K562 (cell line): ENCODE data around the gene AAK1. TPM values are rescaled to one million over a fixed set of nuclear protein-coding genes. Genes with fewer than 3 reads are reported as not detected.

Experiments used
- ARID3B ChIP-seq: fragments of 250-450 bp; sonication (Bioruptor Pico); IDR thresholded peaks from 2 replicates; pipeline ENCODE4 v1.4.0; 2020; ENCODE audit warnings: borderline replicate concordance
- ARNT ChIP-seq, 2 experiments: fragments of 450-650 bp; IDR thresholded peaks; 2 replicates each; pipeline ENCODE4 v1.6.1; 2016; ENCODE audit warnings: mild to moderate bottlenecking in 1 of 2
- CBFA2T2 ChIP-seq: fragments of 450-650 bp; conservative IDR thresholded peaks from 2 replicates; pipeline ENCODE4 v1.6.1; 2017; ENCODE audit warnings: mild to moderate bottlenecking
- CHD2 ChIP-seq: IDR thresholded peaks from 2 replicates; pipeline ENCODE4 v1.6.1; 2011; ENCODE audit warnings: low read depth, low read length
- FOXJ3 ChIP-seq: sonication (generic); formaldehyde crosslinking; IDR thresholded peaks from 2 replicates; pipeline ENCODE4 v1.4.0; 2020; ENCODE audit warnings: mild to moderate bottlenecking, missing genetic modification reagents
- MITF ChIP-seq: IDR thresholded peaks from 2 replicates; pipeline ENCODE4 v1.6.1; 2014; ENCODE audit warnings: antibody characterized with exemption
- NFIC ChIP-seq: fragments of 450-650 bp; IDR thresholded peaks from 2 replicates; pipeline ENCODE4 v1.6.1; 2017; ENCODE audit warnings: mild to moderate bottlenecking, inconsistent platforms
- SIN3A ChIP-seq, 2 experiments: fragments of 150-350 bp in 1 of 2; IDR thresholded peaks; 2 replicates each; pipeline ENCODE4 v1.6.1; 2011 to 2016; ENCODE audit warnings: borderline replicate concordance in 2 of 2, low read depth in 2 of 2, low read length in 2 of 2, mild to moderate bottlenecking in 2 of 2, moderate library complexity in 2 of 2; ENCODE audit not compliant: control insufficient read depth in 1 of 2
- SRSF9 ChIP-seq: fragments of 200-400 bp; formaldehyde crosslinking; IDR thresholded peaks from 2 replicates; pipeline ENCODE4 v1.6.1; 2017; ENCODE audit warnings: low read depth, low read length, borderline replicate concordance
- TFAM ChIP-seq: fragments of 250-450 bp; sonication (Bioruptor Pico); conservative IDR thresholded peaks from 2 replicates; pipeline ENCODE4 v1.5.0; 2021; ENCODE audit warnings: mild to moderate bottlenecking, moderate library complexity
- ZKSCAN3 ChIP-seq: fragments of 250-450 bp; sonication (Bioruptor Pico); IDR thresholded peaks from 2 replicates; pipeline ENCODE4 v1.4.0; 2020
- ZNF609 ChIP-seq: sonication (generic); formaldehyde crosslinking; IDR thresholded peaks from 2 replicates; pipeline ENCODE4 v1.8.1; 2023; ENCODE audit warnings: missing genetic modification reagents, mild to moderate bottlenecking, borderline replicate concordance
- polyA plus RNA-seq, 8 experiments: library from polyadenylated mRNA; depleted of rRNA in 4 of 8; stranded (reverse) in 5 of 8; unstranded in 3 of 8; fragments of >200 nt; fragmentation: Nextera tagmentation in 2 of 8; fragmentation: Illumina TruSeq in 1 of 8; extraction: Ambion mirVana in 2 of 8; extraction: Trizol in 1 of 8; gene quantifications; 2 replicates each; pipeline versions ENCODE4 v1.2.1 to v1.2.3, GENCODE V29; 2011 to 2014; ENCODE audit warnings: inconsistent platforms in 1 of 8, missing spikeins in 1 of 8
- total RNA-seq, 7 experiments: library from RNA; depleted of rRNA in 6 of 7; stranded (reverse); fragments of >200 nt in 6 of 7; fragmentation: Illumina TruSeq in 2 of 7; extraction: Trizol in 2 of 7; gene quantifications; 2 replicates each; pipeline versions ENCODE4 v1.2.1 to v1.2.3, GENCODE V29; 2011 to 2021; ENCODE audit warnings: low replicate concordance in 1 of 7
- TF ChIP-seq, protein P1 (sequence below): fragments of 250-450 bp; sonication (Bioruptor Pico); IDR thresholded peaks from 2 replicates; pipeline ENCODE4 v1.5.0; 2021
- TF ChIP-seq, protein P2 (sequence below): fragments of 150-350 bp; IDR thresholded peaks from 2 replicates; pipeline ENCODE4 v1.6.1; 2014; ENCODE audit warnings: low read depth, mild to moderate bottlenecking, low read length, borderline replicate concordance

AAK1 gene
- total and polyA plus RNA-seq, 9 of the 15 experiments (the other 6 are each of a cell fraction or from before 2014, with no cell fraction given), result 0.89 to 17.1 (median 6.0) TPM

- no peak for TF ChIP-seq ZNF609 (CRISPR knock-in tag)
- TF ChIP-seq ARNT (IDR thresholded peaks at IDR 0.05), result no peak
- no peak for TF ChIP-seq CHD2
- TF ChIP-seq, protein P1, sequence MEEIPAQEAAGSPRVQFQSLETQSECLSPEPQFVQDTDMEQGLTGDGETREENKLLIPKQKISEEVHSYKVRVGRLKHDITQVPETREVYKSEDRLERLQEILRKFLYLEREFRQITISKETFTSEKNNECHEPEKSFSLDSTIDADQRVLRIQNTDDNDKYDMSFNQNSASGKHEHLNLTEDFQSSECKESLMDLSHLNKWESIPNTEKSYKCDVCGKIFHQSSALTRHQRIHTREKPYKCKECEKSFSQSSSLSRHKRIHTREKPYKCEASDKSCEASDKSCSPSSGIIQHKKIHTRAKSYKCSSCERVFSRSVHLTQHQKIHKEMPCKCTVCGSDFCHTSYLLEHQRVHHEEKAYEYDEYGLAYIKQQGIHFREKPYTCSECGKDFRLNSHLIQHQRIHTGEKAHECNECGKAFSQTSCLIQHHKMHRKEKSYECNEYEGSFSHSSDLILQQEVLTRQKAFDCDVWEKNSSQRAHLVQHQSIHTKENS, result no peak
- TF ChIP-seq SIN3A (IDR thresholded peaks at IDR 0.05; ENCODE audit: borderline replicate concordance in 2 of 2, control insufficient read depth in 1 of 2, low read depth in 2 of 2, low read length in 2 of 2), result no peak
- TF ChIP-seq SRSF9, result no peak
- TF ChIP-seq ZKSCAN3, result no peak
- no peak for TF ChIP-seq FOXJ3 (CRISPR knock-in tag)
- no peak for TF ChIP-seq ARID3B (CRISPR knock-in tag)
- no peak; the same call in 1 of the 2 replicates for TF ChIP-seq CBFA2T2
- TF ChIP-seq NFIC, result peak; percentile 33
- TF ChIP-seq TFAM, result no peak
- no peak for TF ChIP-seq MITF
- TF ChIP-seq, protein P2, sequence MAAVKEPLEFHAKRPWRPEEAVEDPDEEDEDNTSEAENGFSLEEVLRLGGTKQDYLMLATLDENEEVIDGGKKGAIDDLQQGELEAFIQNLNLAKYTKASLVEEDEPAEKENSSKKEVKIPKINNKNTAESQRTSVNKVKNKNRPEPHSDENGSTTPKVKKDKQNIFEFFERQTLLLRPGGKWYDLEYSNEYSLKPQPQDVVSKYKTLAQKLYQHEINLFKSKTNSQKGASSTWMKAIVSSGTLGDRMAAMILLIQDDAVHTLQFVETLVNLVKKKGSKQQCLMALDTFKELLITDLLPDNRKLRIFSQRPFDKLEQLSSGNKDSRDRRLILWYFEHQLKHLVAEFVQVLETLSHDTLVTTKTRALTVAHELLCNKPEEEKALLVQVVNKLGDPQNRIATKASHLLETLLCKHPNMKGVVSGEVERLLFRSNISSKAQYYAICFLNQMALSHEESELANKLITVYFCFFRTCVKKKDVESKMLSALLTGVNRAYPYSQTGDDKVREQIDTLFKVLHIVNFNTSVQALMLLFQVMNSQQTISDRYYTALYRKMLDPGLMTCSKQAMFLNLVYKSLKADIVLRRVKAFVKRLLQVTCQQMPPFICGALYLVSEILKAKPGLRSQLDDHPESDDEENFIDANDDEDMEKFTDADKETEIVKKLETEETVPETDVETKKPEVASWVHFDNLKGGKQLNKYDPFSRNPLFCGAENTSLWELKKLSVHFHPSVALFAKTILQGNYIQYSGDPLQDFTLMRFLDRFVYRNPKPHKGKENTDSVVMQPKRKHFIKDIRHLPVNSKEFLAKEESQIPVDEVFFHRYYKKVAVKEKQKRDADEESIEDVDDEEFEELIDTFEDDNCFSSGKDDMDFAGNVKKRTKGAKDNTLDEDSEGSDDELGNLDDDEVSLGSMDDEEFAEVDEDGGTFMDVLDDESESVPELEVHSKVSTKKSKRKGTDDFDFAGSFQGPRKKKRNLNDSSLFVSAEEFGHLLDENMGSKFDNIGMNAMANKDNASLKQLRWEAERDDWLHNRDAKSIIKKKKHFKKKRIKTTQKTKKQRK, result no peak
Measured at GRCh38 chr2:69617744-69618143, 25.8 kb downstream of the AAK1 start (continued).
